ENCODE data around the gene KCNAB2. TPM values are rescaled to one million over a fixed set of nuclear protein-coding genes. Genes with fewer than 3 reads are reported as not detected.

KCNAB2 gene
- total and polyA plus RNA-seq, 2 experiments from 2014 or later, result 3.1 to 3.5 TPM

DNA sequence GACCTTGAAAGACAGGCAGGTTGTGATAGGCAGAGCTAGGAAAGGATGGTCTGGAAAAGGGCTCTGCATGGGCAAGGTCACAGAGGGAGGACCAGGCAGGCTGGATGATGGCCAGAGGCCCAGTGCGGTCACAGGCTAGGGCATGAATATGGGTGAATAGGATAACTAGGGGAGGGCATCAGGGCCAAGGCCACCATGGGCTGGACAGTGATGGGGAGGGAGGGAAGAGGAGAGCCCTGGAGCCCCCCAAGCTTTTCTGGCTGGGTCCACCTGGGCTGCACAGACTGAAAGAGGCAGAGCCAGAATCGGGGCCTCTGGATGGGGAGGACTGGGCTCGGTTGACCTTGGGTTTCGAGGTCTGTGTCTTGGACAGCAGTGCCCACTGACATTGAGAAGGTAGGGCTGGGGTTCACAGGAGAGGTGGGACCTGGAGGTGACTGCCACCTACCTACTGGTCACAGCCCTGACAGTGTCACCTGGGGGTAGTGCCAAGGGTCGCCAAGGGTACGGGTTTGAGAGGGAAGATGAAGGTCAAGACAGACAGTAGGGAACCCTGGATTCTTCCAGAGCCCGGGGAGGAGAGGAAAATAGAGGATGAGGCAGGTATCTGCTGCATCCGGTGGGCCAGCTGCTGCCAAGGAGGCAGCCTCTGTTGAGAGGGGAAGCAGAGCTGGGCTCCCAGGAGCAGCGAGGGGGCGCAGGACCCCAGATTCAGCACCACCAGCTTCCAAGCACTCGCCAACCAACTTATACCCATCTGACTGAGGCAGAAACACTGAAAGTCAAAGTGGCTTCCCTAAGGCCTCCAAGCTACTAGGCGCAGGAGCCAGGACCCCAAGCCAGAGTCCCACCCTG, 47.4 kb upstream of the KCNAB2 start:
- peaks cover 9% of the 10 kb centered on the region for H3K27me3 ChIP-seq
- no peak for DNase-seq (ENCODE audit: low spot score)
- H3K27ac ChIP-seq, result no peak overlapping the region
- no peak overlapping the region for H3K4me2 ChIP-seq
- no peaks in the 10 kb centered on the region for H3K79me2 ChIP-seq
- no peaks in the 10 kb centered on the region for H3K9me3 ChIP-seq (ENCODE audit: low read depth)
- TF ChIP-seq EZH2phosphoT487 (IDR thresholded peaks at IDR 0.05; ENCODE audit: low read depth, severe bottlenecking, unreplicated experiment), result no peak
- TF ChIP-seq, protein P1, sequence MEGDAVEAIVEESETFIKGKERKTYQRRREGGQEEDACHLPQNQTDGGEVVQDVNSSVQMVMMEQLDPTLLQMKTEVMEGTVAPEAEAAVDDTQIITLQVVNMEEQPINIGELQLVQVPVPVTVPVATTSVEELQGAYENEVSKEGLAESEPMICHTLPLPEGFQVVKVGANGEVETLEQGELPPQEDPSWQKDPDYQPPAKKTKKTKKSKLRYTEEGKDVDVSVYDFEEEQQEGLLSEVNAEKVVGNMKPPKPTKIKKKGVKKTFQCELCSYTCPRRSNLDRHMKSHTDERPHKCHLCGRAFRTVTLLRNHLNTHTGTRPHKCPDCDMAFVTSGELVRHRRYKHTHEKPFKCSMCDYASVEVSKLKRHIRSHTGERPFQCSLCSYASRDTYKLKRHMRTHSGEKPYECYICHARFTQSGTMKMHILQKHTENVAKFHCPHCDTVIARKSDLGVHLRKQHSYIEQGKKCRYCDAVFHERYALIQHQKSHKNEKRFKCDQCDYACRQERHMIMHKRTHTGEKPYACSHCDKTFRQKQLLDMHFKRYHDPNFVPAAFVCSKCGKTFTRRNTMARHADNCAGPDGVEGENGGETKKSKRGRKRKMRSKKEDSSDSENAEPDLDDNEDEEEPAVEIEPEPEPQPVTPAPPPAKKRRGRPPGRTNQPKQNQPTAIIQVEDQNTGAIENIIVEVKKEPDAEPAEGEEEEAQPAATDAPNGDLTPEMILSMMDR (IDR thresholded peaks at IDR 0.05; ENCODE audit: poor library complexity), result no peak
- no peak for TF ChIP-seq EZH2 (IDR thresholded peaks at IDR 0.05; ENCODE audit: borderline replicate concordance)
- H3K4me3 ChIP-seq, result no peak overlapping the region
- no peaks in the 10 kb centered on the region for H3K9me2 ChIP-seq (replicated peaks; ENCODE audit: insufficient read depth)
- H2AFZ ChIP-seq, result no peak overlapping the region
- H4K20me1 ChIP-seq (ENCODE audit: insufficient read depth, poor library complexity, severe bottlenecking), result no peaks in the 10 kb centered on the region
- no peaks in the 10 kb centered on the region for H3K36me3 ChIP-seq (replicated peaks; ENCODE audit: insufficient read depth, low read depth)
- WGBS (ENCODE audit: low lambda C conversion rate, missing lambda C conversion rate), result 96% methylated on average over 12 of the region's 12 CpGs
- H3K4me1 ChIP-seq (ENCODE audit: insufficient read depth), result no peaks in the 10 kb centered on the region

DNA sequence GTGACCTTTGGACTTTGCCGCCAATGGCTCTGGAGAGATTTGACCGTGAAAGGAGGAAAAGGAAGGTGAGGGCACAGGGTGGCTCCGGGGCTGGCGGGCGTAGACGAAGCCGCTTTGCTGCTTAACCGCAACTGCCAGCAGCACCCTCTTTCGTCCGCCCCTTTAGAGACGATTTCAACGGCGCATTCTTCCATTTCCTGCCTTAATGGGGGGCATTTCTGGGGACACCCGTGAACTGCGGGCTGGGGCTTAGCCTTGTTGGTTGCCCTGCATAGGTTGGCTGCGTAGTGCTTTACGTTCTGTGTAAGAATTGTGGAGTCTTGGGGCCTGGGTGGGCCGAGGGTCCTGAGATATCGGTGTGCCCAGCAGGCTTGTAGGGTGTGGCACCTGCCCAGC, 46.8 kb upstream of the KCNAB2 start:
- WGBS (ENCODE audit: low lambda C conversion rate, missing lambda C conversion rate), result 95% methylated on average over 19 of the region's 19 CpGs
- H4K20me1 ChIP-seq (ENCODE audit: insufficient read depth, poor library complexity, severe bottlenecking), result no peaks in the 10 kb centered on the region
- no peak for DNase-seq (ENCODE audit: low spot score)

DNA sequence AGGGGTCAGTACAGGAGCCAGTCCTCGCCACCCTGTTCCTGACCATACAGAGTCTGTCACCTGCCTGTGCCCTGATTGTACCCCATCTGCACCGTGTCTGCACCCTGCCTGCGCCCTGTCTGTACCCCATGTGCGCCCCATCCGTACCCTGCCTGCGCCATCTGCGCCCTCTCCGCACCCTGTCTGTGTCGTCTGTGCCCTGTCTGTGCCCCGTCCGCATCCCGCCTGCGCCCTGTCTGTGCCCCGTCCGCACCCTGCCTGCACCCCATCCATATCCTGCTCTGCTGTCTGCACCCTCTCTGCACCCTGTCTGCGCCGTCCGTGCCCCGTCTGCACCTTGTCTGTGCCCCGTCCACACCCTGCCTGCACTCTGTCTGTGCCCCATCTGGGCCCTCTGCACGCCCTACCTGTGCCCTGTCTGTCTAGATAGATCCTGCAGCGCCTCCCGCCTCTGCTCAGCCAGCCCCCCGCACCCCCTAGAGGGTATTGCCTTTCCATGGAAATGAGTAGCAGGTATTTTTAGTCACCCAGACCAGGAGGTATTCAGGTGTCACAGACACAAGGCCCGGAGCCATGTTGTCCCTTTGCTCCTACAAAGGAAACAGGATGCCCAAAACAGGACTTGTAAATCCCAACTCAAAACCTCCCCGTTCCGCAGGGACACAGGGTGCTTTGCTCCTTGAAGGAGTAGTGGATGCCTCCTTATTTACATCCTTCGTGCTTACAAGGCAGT, 45.8 kb upstream of the KCNAB2 start:
- no peak overlapping the region for H2AFZ ChIP-seq
- no peak overlapping the region for H3K4me3 ChIP-seq
- DNase-seq (ENCODE audit: low spot score), result no peak
- H3K27me3 ChIP-seq, result no peaks in the 10 kb centered on the region
- H3K36me3 ChIP-seq (replicated peaks; ENCODE audit: insufficient read depth, low read depth), result no peaks in the 10 kb centered on the region
- no peaks in the 10 kb centered on the region for H4K20me1 ChIP-seq (ENCODE audit: insufficient read depth, poor library complexity, severe bottlenecking)
- H3K4me1 ChIP-seq (ENCODE audit: insufficient read depth), result no peaks in the 10 kb centered on the region
- H3K27ac ChIP-seq, result no peak overlapping the region
- WGBS (ENCODE audit: low lambda C conversion rate, missing lambda C conversion rate), result 88% methylated on average over 27 of the region's 28 CpGs
- no peaks in the 10 kb centered on the region for H3K79me2 ChIP-seq
- no peaks in the 10 kb centered on the region for H3K9me3 ChIP-seq (ENCODE audit: low read depth)
- H3K9me2 ChIP-seq (replicated peaks; ENCODE audit: insufficient read depth), result no peaks in the 10 kb centered on the region
- no peak overlapping the region for H3K4me2 ChIP-seq
- TF ChIP-seq EZH2 (IDR thresholded peaks at IDR 0.05; ENCODE audit: borderline replicate concordance) (no peak), EZH2phosphoT487 (IDR thresholded peaks at IDR 0.05; ENCODE audit: low read depth, severe bottlenecking, unreplicated experiment) (no peak)
- TF ChIP-seq, protein P1 (IDR thresholded peaks at IDR 0.05; ENCODE audit: poor library complexity), result no peak

More for the DNA sequence above, 46.8 kb upstream of the KCNAB2 start:
- no peak overlapping the region for H3K4me2 ChIP-seq
- H3K79me2 ChIP-seq, result no peaks in the 10 kb centered on the region
- no peaks in the 10 kb centered on the region for H3K4me1 ChIP-seq (ENCODE audit: insufficient read depth)
- H3K4me3 ChIP-seq, result no peak overlapping the region
- H3K27me3 ChIP-seq, result peaks cover 3% of the 10 kb centered on the region
- no peaks in the 10 kb centered on the region for H3K9me2 ChIP-seq (replicated peaks; ENCODE audit: insufficient read depth)
- H3K27ac ChIP-seq, result no peak overlapping the region
- no peaks in the 10 kb centered on the region for H3K36me3 ChIP-seq (replicated peaks; ENCODE audit: insufficient read depth, low read depth)
- no peaks in the 10 kb centered on the region for H3K9me3 ChIP-seq (ENCODE audit: low read depth)
- H2AFZ ChIP-seq, result no peak overlapping the region
- TF ChIP-seq EZH2phosphoT487 (IDR thresholded peaks at IDR 0.05; ENCODE audit: low read depth, severe bottlenecking, unreplicated experiment) (no peak), EZH2 (IDR thresholded peaks at IDR 0.05; ENCODE audit: borderline replicate concordance) (no peak)
- TF ChIP-seq, protein P1 (IDR thresholded peaks at IDR 0.05; ENCODE audit: poor library complexity), result no peak

Measured in hepatocyte (in vitro differentiated cells).